HG03064 (cell line): ENCODE data around the gene KCNQ1OT1.

Experiments
- ATAC-seq: cut with Tn5 transposase; IDR thresholded peaks from one replicate; pipeline ENCODE4 v1.9.1; 2021; ENCODE audit warnings: low read depth; ENCODE audit not compliant: unreplicated experiment

The KCNQ1OT1 gene

DNA sequence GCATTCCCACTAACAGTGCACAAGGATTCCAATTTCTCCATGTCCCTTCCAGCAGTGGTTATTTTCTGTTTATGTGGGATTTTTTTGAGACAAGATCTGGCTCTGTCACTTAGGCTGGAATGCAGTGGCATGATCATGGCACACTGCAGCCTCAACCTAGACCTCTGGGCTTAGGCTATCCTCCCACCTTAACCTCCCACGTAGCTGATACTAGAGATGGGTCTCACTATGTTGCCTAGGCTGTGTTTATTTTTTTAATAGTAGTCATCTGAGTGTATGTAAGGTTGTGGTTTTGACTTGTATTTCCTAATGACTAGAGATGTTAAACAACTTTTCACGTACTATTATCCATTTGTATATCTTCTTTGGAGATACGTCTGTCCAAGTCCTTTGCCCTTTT lies 74.6 kb downstream of the KCNQ1OT1 start:
- no peak for ATAC-seq

DNA sequence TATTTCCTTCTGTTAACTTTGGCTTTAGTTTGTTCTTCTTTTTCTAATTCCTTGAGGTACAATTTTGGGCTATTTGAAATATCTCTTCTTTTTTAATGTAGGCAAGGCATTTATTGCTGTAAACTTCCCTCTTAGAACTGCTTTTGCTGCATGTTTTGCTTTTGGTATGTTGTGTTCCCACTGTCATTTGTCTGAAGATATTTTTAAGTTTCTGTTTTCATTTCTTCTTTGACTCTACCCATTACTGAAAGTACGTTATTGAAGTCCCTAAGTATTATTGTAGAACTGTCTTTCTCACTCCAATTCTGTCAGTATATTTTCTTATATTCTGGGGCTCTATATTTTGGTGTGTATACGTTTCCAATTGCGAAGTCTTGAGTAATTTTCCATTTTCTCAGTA lies 77.9 kb downstream of the KCNQ1OT1 start:
- ATAC-seq, result no peak

DNA sequence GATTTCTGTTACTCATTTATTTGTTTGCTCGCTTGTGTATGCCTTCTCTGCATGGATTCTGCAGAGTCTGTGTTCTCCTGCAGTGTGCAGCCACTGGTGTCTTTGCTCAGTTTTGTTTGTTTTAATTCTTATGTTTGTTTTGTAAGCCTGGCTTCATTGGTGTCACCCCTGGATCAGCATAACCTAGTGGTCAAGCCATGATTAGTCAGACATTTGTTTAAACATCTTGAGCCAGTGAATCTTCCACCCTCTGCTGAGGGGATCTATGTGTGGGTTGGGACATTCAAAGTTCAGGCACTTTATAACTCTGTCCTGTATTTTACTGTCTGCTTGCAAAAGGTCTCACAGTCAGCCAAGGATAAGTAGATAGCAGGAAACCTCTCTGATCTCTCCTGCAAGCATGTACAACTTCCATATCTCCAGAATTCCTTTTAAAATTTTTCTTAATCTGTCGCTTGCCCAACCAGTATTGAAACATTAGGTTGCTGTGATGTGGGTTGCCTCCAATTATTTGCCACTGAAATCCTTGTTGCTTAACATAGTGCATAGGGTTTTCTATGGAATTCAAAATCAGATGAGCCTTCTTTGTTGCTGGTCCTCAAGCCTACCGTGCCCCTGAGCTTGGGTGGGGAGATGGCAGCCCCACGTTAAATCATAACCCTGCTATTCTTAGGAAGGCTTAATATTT lies 86.8 kb downstream of the KCNQ1OT1 start:
- ATAC-seq, result no peak

GRCh38 chr11:2609345-2609744 lies 90.4 kb downstream of the KCNQ1OT1 start:
- no peak for ATAC-seq

GRCh38 chr11:2599561-2600189 lies 100.1 kb downstream of the KCNQ1OT1 start:
- no peak for ATAC-seq

- ATAC-seq, result no peak
These were observed 104.6 kb downstream of the KCNQ1OT1 start for GRCh38 chr11:2595204-2595603.

GRCh38 chr11:2594267-2594666 lies 105.5 kb downstream of the KCNQ1OT1 start:
- ATAC-seq, result no peak

DNA sequence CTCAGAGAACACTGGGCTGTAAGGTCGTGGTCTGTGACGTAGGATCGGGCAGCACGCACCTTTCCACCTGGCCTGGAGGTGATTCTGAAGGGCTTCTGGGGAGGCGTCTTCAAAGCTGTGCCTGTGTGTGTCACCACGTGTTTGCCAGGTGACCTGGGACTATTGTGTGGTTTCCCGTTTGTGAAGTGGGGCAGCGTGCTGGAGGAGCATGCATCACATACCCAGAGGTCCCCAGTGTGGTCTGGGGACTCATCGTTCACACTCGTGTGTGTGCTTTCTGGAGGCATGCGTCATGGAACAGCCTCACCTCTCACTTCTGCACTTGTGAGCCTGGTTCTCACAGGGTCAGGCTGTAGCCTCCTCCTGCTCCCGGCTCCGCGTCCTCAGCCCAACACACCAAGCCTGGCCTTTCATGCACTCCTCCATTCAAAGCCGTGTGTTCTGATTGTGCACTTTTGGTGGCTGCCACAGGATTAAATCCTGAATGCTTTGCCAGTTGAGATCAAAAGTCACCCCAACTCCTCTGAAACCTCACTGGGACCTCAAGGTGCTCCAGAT lies 106.3 kb downstream of the KCNQ1OT1 start:
- no peak for ATAC-seq

GRCh38 chr11:2592559-2593392 lies 107.0 kb downstream of the KCNQ1OT1 start:
- ATAC-seq, result no peak

GRCh38 chr11:2591805-2592204 lies 108.0 kb downstream of the KCNQ1OT1 start:
- ATAC-seq, result no peak

- ATAC-seq, result no peak
These were observed 108.6 kb downstream of the KCNQ1OT1 start for GRCh38 chr11:2590965-2591754.

DNA sequence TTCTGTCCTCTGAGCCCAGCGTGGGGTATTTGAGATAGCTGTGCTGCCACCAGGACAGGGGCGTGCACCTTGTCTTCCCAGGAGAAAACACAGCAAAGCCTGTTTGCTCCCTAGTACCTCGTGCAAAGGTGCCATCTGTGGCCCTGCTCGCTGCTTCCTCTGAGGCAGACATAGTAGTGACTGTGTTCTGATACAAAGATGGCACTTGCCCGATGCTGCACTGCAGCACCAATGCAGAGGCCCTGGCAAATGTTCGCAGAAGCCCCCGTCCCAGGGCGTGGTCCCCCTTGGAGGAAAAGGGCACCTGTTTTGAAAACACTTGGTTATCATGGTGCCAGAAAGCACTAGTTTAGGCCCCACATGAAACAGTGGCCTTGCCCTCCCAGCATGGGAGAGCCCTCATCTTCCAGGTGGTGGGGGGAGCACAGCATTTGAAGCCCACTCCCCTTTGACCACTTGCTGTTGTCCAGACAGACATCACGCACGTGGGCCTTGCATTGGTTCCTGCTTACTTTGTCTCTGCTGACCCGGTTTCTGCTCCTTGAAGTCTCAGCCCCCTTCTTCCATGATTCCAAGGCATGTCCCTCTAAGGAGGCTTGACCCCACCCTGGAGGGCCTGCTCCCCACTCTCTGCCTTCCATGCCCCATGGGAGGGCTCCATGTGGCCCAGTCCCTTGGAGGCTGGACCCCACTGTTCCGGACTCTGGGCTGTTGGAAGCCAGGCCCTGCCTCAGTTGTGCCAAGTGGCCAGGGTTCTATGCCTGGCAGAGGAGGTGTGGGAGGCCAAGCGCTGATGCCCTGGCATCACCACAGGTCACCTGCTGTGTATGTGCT lies 109.4 kb downstream of the KCNQ1OT1 start:
- ATAC-seq, result no peak

- no peak for ATAC-seq
These were observed 110.3 kb downstream of the KCNQ1OT1 start for GRCh38 chr11:2589538-2589934.

- no peak for ATAC-seq
These were observed 110.8 kb downstream of the KCNQ1OT1 start for GRCh38 chr11:2588809-2589537.

DNA sequence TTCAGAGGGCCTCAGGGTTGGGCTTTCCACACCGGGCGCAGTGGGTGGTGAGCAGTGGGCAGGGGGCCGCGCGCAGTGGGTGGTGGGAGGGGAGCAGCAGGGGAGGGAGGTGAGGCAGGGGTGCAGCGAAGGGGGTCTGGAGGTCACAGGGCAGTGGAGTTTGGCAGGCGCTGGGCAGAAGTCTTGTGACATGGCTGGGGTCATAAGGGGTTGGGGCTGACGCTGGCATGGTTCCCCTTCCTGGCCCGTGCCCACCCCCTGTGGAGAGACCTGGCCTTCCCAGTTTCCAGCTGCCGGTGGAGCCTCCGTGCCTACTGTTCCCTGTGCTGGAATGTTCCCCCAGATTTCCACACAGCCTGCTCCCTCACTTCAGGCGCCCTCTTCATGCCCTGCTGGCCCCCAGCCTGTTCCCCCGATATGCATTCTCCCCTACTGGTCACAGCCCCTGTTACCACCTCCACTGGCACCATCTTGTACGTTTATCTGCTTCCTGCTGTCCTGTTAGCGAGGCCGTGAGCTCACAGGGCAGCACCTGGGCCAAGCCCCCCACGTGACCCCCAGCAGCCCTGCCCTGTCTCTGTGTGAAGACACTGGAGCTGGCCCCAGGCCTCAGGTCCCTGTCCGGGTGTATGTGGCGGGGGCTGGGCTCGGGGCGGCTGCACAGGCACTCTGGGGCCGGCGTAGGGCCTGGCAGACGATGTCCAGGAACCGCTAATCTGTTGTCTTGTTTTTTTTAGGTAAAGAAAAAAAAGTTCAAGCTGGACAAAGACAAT lies 111.6 kb downstream of the KCNQ1OT1 start:
- no peak for ATAC-seq

DNA sequence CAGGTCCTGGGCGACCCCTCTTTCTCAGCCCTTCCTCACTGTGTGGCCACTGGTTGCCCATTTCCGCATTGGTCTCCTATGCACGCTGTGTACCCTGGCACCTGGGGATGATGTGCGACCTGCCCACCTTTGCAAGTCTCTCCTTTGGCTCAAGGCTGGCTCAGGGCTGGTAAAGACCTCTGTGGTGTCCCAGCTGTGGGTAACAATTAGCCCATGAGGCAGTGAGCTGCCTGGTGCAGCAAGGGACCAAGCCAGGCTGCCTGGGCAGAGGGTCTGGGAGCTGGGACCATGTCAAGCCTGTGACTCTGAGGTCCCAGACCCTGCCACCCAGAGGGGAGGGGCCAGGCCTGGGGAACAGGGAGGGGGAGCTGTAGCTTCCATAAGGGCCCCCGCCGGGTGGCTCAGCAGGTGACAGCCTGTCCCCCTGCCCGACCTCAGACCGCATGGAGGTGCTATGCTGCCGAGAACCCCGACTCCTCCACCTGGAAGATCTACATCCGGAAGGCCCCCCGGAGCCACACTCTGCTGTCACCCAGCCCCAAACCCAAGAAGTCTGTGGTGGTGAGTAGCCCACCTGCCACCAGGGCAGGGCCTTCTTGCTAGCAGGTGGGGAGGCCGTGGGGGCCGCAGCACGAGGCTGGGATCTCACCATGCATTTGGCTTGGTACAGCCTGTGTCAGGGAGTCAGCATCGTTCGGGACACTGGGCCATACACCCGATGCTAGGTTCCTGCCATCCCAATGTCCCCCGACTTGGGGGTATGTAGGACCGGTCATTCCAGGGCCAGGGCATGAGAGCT lies 112.5 kb downstream of the KCNQ1OT1 start:
- no peak for ATAC-seq

GRCh38 chr11:2586793-2587131 lies 113.0 kb downstream of the KCNQ1OT1 start:
- ATAC-seq, result no peak
